HK-2 (cell line): ENCODE measurements around the gene SLC26A1.
"Not testable (repeated sequence)": the region's sequence is repeated elsewhere in the genome, so short reads cannot be mapped to it uniquely, and the experiment has no call there.

Source experiments
- DNase-seq: peaks from one replicate; pipeline ENCODE4 v3.0.0-alpha.2; 2018; ENCODE audit not compliant: unreplicated experiment

Gene SLC26A1

GRCh38 chr4:984336-985054 is 8.7 kb downstream of the SLC26A1 start:
- no peak for DNase-seq

GRCh38 chr4:982814-983213 is 10.4 kb downstream of the SLC26A1 start:
- no peak for DNase-seq

GRCh38 chr4:982291-982690 is 10.9 kb downstream of the SLC26A1 start:
- DNase-seq: no peak

GRCh38 chr4:978957-979701 is 14.1 kb downstream of the SLC26A1 start:
- DNase-seq: no peak

- DNase-seq: not testable (repeated sequence)
Observed at GRCh38 chr4:976016-976415, 17.2 kb downstream of the SLC26A1 start.

- no peak for DNase-seq
Observed at GRCh38 chr4:974668-975067, 18.5 kb downstream of the SLC26A1 start.

- DNase-seq: peak; percentile 91
Observed at GRCh38 chr4:973431-974397, 19.5 kb downstream of the SLC26A1 start, which contains the start of gene DGKQ. Gene DGKQ (minus strand): TSS chr4:973569. CDS start chr4:973482, 87 bp downstream.

GRCh38 chr4:972651-973424 is 20.4 kb downstream of the SLC26A1 start:
- DNase-seq: peak; percentile 57

GRCh38 chr4:971666-972500 is 21.3 kb downstream of the SLC26A1 start:
- DNase-seq: no peak

GRCh38 chr4:970854-971520 is 22.2 kb downstream of the SLC26A1 start:
- DNase-seq: no peak

- DNase-seq: no peak
Observed at GRCh38 chr4:970046-970745, 23.0 kb downstream of the SLC26A1 start.

- DNase-seq: no peak
Observed at GRCh38 chr4:968621-969394, 24.4 kb downstream of the SLC26A1 start.

- no peak for DNase-seq
Observed at GRCh38 chr4:968221-968620, 25.0 kb downstream of the SLC26A1 start.

GRCh38 chr4:967113-968104 is 25.8 kb downstream of the SLC26A1 start:
- no peak for DNase-seq

- DNase-seq: no peak
Observed at GRCh38 chr4:966266-967112, 26.7 kb downstream of the SLC26A1 start.

GRCh38 chr4:965766-966134 is 27.5 kb downstream of the SLC26A1 start:
- DNase-seq: no peak
